OCI-LY3 (cell line): Measurements from ENCODE around the gene EFL1.

Experiments used
- H2AFZ ChIP-seq: fragments of 200-600, 300-600 bp; shearing (Covaris generic); 2 replicates; pipeline ENCODE4 v1.6.0; 2014; ENCODE audit warnings: antibody characterized with exemption, low read depth, low read length
- H3K27ac ChIP-seq: fragments of 200-600, 300-600 bp; sonication (generic); 2 replicates; pipeline ENCODE4 v1.5.1; 2014; ENCODE audit warnings: mild to moderate bottlenecking, low read length, moderate library complexity, mixed read lengths
- H3K27me3 ChIP-seq: fragments of 200-600, 300-600 bp; sonication (generic); 2 replicates; pipeline ENCODE4 v1.6.1; 2014; ENCODE audit warnings: low read depth, low read length, mixed read lengths
- H3K36me3 ChIP-seq: fragments of 200-600, 300-600 bp; sonication (generic); replicated peaks from 2 replicates; pipeline ENCODE3; 2014; ENCODE audit warnings: low read depth, low read length, mixed read lengths
- H3K4me1 ChIP-seq: fragments of 300-600, 200-600 bp; sonication (generic); 2 replicates; pipeline ENCODE4 v1.6.1; 2014; ENCODE audit warnings: low read length, mixed read lengths
- H3K4me2 ChIP-seq: fragments of 200-600, 300-600 bp; sonication (generic); 2 replicates; pipeline ENCODE4 v1.6.1; 2014; ENCODE audit warnings: low read length, mixed read lengths
- H3K4me3 ChIP-seq: fragments of 300-600, 200-600 bp; sonication (generic); 2 replicates; pipeline ENCODE4 v1.5.1; 2014; ENCODE audit warnings: antibody characterized with exemption, mild to moderate bottlenecking, low read length, moderate library complexity
- H3K79me2 ChIP-seq: fragments of 300-600, 200-600 bp; shearing (Covaris generic); 2 replicates; pipeline ENCODE4 v1.6.1; 2014; ENCODE audit warnings: mild to moderate bottlenecking, low read length, mixed read lengths
- H3K9ac ChIP-seq: fragments of 300-600, 200-600 bp; shearing (Covaris generic); 2 replicates; pipeline ENCODE4 v1.6.0; 2014; ENCODE audit warnings: mild to moderate bottlenecking, low read length, moderate library complexity
- H3K9me3 ChIP-seq: fragments of 200-600, 300-600 bp; shearing (Covaris generic); 2 replicates; pipeline ENCODE4 v1.6.1; 2014; ENCODE audit warnings: low read length, mixed read lengths; ENCODE audit not compliant: insufficient read depth
- H4K20me1 ChIP-seq: fragments of 200-600, 300-600 bp; sonication (generic); 2 replicates; pipeline ENCODE4 v1.6.1; 2016; ENCODE audit warnings: low read length, mixed read lengths; ENCODE audit not compliant: insufficient read depth
- EZH2phosphoT487 ChIP-seq: fragments of 200-600 bp; shearing (Covaris generic); IDR thresholded peaks from 2 replicates; pipeline ENCODE4 v1.6.1; 2018; ENCODE audit warnings: antibody characterized with exemption, mixed run types, low read depth
- TF ChIP-seq, protein P1 (sequence below): fragments of 200-600, 300-600 bp; sonication (generic); IDR thresholded peaks from 2 replicates; pipeline ENCODE4 v1.5.1; 2014; ENCODE audit warnings: antibody characterized with exemption, low read length, low read depth

Gene EFL1

DNA sequence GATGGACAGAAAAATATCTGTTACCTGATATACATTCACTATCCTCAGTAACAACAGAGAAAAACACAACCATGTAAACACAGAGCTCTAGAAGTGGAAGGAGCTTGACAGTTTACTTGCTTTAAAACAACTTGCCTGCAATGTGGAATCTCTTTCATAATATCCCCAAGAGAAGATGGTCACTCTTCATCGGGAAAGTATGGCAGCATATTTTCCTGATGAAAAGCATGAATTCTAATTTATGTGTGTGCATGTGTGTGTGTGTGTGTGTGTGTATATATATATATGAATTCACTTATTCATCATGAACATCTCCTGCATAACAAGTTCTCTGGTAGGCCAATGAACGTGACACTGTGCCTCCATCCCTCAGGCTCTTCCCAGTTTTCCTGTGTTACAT is 81.2 kb downstream of the EFL1 start:
- Histone ChIP-seq H2AFZ (no peak overlapping the region), H3K27ac (no peak overlapping the region), H3K4me1 (no peaks in the 10 kb centered on the region), H3K9ac (no peak overlapping the region), H3K4me2 (no peak overlapping the region), H3K79me2 (no peaks in the 10 kb centered on the region), H3K36me3 (no peaks in the 10 kb centered on the region), H3K9me3 (no peaks in the 10 kb centered on the region), H3K27me3 (no peaks in the 10 kb centered on the region), H4K20me1 (0 out of 2 replicates have a peak, but pooled peaks cover 3% of the 10 kb centered on the region), H3K4me3 (no peak overlapping the region)
- TF ChIP-seq EZH2phosphoT487: no peak
- TF ChIP-seq, protein P1, sequence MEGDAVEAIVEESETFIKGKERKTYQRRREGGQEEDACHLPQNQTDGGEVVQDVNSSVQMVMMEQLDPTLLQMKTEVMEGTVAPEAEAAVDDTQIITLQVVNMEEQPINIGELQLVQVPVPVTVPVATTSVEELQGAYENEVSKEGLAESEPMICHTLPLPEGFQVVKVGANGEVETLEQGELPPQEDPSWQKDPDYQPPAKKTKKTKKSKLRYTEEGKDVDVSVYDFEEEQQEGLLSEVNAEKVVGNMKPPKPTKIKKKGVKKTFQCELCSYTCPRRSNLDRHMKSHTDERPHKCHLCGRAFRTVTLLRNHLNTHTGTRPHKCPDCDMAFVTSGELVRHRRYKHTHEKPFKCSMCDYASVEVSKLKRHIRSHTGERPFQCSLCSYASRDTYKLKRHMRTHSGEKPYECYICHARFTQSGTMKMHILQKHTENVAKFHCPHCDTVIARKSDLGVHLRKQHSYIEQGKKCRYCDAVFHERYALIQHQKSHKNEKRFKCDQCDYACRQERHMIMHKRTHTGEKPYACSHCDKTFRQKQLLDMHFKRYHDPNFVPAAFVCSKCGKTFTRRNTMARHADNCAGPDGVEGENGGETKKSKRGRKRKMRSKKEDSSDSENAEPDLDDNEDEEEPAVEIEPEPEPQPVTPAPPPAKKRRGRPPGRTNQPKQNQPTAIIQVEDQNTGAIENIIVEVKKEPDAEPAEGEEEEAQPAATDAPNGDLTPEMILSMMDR: no peak

DNA sequence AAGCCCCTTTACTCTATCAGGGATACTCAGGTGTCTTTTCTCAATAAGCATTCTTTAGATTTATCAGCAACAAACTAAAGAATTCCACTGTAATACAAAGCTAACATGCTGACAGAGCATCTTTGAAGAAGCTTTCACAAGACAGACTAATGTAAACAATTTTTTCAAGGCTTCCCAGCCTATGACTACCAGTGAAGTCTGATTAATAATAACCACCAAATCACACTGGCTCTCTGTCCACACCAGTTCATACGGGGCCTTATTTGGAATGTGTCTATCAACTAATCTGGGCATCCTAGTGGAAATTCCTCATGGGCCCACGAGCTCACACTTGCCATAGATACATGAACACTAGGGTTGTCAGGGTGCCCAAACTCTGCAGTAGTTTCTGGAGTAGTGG is 84.5 kb downstream of the EFL1 start:
- H3K4me2 ChIP-seq: no peak overlapping the region
- no peaks in the 10 kb centered on the region for H3K4me1 ChIP-seq
- 0 out of 2 replicates have a peak, but pooled peaks cover 3% of the 10 kb centered on the region for H4K20me1 ChIP-seq
- H3K4me3 ChIP-seq: no peak overlapping the region
- TF ChIP-seq EZH2phosphoT487: no peak
- TF ChIP-seq, protein P1: no peak
- H3K9ac ChIP-seq: no peak overlapping the region
- H3K36me3 ChIP-seq: no peaks in the 10 kb centered on the region
- no peaks in the 10 kb centered on the region for H3K9me3 ChIP-seq
- H2AFZ ChIP-seq: no peak overlapping the region
- H3K79me2 ChIP-seq: no peaks in the 10 kb centered on the region
- H3K27ac ChIP-seq: no peak overlapping the region
- no peaks in the 10 kb centered on the region for H3K27me3 ChIP-seq

DNA sequence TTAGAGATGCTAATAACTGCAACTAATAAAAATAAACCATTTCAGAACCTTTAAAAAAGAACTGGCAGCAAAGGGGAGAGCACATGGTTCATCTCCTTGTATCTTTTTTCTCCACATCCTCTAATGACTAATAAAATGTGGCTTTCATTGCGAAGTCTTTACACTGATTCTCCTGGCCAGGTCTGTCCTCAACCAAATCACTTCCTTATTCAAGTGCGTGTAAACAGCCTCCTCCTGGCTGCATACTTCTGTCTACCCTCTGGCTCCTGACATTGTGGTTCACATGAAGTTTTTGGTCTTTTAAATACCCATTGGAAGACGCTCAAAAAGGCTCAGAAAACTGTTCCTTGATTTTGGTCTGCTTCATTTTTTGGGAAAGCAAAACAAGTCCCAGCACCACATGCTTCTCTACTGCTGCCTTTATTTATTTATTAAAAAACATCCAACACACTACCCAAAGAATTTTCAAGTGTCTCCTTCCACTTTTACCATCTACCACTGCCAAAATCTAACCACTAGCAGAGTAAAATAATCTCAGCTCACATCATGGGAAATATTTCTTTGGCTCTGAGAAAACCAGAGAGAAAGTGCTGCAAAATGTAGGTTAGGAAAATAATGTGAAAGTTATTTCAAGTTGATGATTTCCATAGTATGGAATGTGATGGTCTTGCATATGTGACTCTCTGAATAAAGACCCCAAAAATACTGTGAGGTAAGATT is 85.1 kb downstream of the EFL1 start:
- no peaks in the 10 kb centered on the region for H3K4me1 ChIP-seq
- no peak overlapping the region for H2AFZ ChIP-seq
- H3K79me2 ChIP-seq: no peaks in the 10 kb centered on the region
- H3K4me3 ChIP-seq: no peak overlapping the region
- H4K20me1 ChIP-seq: 0 out of 2 replicates have a peak, but pooled peaks cover 3% of the 10 kb centered on the region
- no peaks in the 10 kb centered on the region for H3K36me3 ChIP-seq
- no peak overlapping the region for H3K4me2 ChIP-seq
- TF ChIP-seq, protein P1: no peak
- no peak for TF ChIP-seq EZH2phosphoT487
- no peak overlapping the region for H3K9ac ChIP-seq
- H3K27me3 ChIP-seq: no peaks in the 10 kb centered on the region
- H3K27ac ChIP-seq: no peak overlapping the region
- no peaks in the 10 kb centered on the region for H3K9me3 ChIP-seq

DNA sequence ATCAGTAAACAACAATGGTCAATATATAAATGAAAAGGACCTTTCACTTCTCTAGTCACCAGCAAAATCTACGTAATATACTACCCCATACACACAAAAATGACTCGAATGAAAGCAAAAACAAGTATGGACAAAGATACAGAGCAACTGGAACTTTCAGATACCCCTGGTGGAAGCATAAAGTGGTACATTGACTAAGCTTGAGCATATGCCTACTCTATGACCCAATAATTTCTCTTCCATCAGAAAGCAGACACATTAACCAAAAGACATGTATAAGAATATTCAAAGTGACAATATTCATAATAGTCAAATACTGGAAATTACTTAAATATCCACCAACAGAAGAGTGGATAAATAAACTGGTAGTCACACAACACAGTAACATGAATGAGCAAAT is 86.0 kb downstream of the EFL1 start:
- Histone ChIP-seq H3K27ac (no peak overlapping the region), H3K4me3 (no peak overlapping the region), H3K9ac (no peak overlapping the region), H2AFZ (no peak overlapping the region), H3K27me3 (no peaks in the 10 kb centered on the region), H3K4me1 (no peaks in the 10 kb centered on the region), H3K4me2 (no peak overlapping the region), H3K9me3 (no peaks in the 10 kb centered on the region), H4K20me1 (0 out of 2 replicates have a peak, but pooled peaks cover 3% of the 10 kb centered on the region), H3K79me2 (no peaks in the 10 kb centered on the region), H3K36me3 (no peaks in the 10 kb centered on the region)
- TF ChIP-seq, protein P1: no peak
- no peak for TF ChIP-seq EZH2phosphoT487
